Progenitor cell of endocrine pancreas (in vitro differentiated cells): ENCODE measurements around the gene ERBB2. TPM values are rescaled to one million over a fixed set of nuclear protein-coding genes. Genes with fewer than 3 reads are reported as not detected.

Experiments used
- DNase-seq: peaks from one replicate; pipeline ENCODE4 v3.0.0; 2021; ENCODE audit warnings: low spot score; ENCODE audit not compliant: unreplicated experiment
- H3K27ac Mint-ChIP-seq: 2 replicates; pipeline ENCODE4 v1.8.0; 2021; ENCODE audit warnings: mild to moderate bottlenecking, moderate library complexity, mixed read lengths
- H3K27me3 Mint-ChIP-seq: 2 replicates; pipeline ENCODE4 v1.8.0; 2021; ENCODE audit warnings: mixed read lengths
- H3K36me3 Mint-ChIP-seq: 2 replicates; pipeline ENCODE4 v1.8.0; 2022; ENCODE audit warnings: mixed read lengths; ENCODE audit not compliant: insufficient read depth
- H3K4me1 Mint-ChIP-seq: 2 replicates; pipeline ENCODE4 v1.8.0; 2021; ENCODE audit warnings: low read depth, mixed read lengths
- H3K4me3 Mint-ChIP-seq: 2 replicates; pipeline ENCODE4 v1.8.0; 2021; ENCODE audit warnings: low read depth, mild to moderate bottlenecking, moderate library complexity, mixed read lengths
- H3K9me3 Mint-ChIP-seq: 2 replicates; pipeline ENCODE4 v1.8.0; 2021; ENCODE audit warnings: low read depth, mixed read lengths
- CTCF ChIP-seq: fragments of 200-600 bp; sonication (generic); IDR thresholded peaks from one replicate; pipeline ENCODE4 v1.5.0; 2021; ENCODE audit warnings: antibody characterized with exemption, mild to moderate bottlenecking; ENCODE audit not compliant: unreplicated experiment
- total RNA-seq: library from RNA; stranded (reverse); gene quantifications from 2 replicates; pipeline ENCODE4 v1.2.1, GENCODE V29; 2021

The ERBB2 gene
- total RNA-seq, 1 donor from 2014 or later: 152 TPM

GRCh38 chr17:39663688-39664580, 35.9 kb upstream of the ERBB2 start:
- TF ChIP-seq CTCF: no peak
- H3K27me3 Mint-ChIP-seq: peaks cover 30% of the 10 kb centered on the region
- no peak for DNase-seq
- H3K36me3 Mint-ChIP-seq: peaks cover 1% of the 10 kb centered on the region
- H3K4me3 Mint-ChIP-seq: no peak overlapping the region
- H3K9me3 Mint-ChIP-seq: no peaks in the 10 kb centered on the region
- no peak overlapping the region for H3K27ac Mint-ChIP-seq
- peaks cover 9% of the 10 kb centered on the region for H3K4me1 Mint-ChIP-seq

GRCh38 chr17:39664581-39665561, 35.0 kb upstream of the ERBB2 start, which contains the start of gene TCAP:
Gene TCAP, plus strand, starts transcription at chr17:39665349. Its CDS starts 11 bp downstream, at chr17:39665360.
- no peaks in the 10 kb centered on the region for H3K9me3 Mint-ChIP-seq
- peaks cover 37% of the 10 kb centered on the region for H3K27me3 Mint-ChIP-seq
- TF ChIP-seq CTCF: no peak
- DNase-seq: no peak
- H3K4me3 Mint-ChIP-seq: no peak within 1 kb of the TSS
- no peak within 1 kb of the TSS for H3K27ac Mint-ChIP-seq
- H3K36me3 Mint-ChIP-seq: peaks cover 1% of the 10 kb centered on the region
- H3K4me1 Mint-ChIP-seq: peaks cover 9% of the 10 kb centered on the region

GRCh38 chr17:39665642-39666224, 34.1 kb upstream of the ERBB2 start:
- H3K4me1 Mint-ChIP-seq: peaks cover 9% of the 10 kb centered on the region
- TF ChIP-seq CTCF: no peak
- no peaks in the 10 kb centered on the region for H3K9me3 Mint-ChIP-seq
- no peak for DNase-seq
- H3K27ac Mint-ChIP-seq: no peak overlapping the region
- H3K4me3 Mint-ChIP-seq: no peak overlapping the region
- H3K36me3 Mint-ChIP-seq: peaks cover 1% of the 10 kb centered on the region
- H3K27me3 Mint-ChIP-seq: peaks cover 43% of the 10 kb centered on the region

GRCh38 chr17:39666231-39666600, 33.6 kb upstream of the ERBB2 start:
- peaks cover 9% of the 10 kb centered on the region for H3K4me1 Mint-ChIP-seq
- no peak for TF ChIP-seq CTCF
- no peak overlapping the region for H3K27ac Mint-ChIP-seq
- H3K4me3 Mint-ChIP-seq: no peak overlapping the region
- DNase-seq: no peak
- H3K9me3 Mint-ChIP-seq: no peaks in the 10 kb centered on the region
- no peaks in the 10 kb centered on the region for H3K36me3 Mint-ChIP-seq
- H3K27me3 Mint-ChIP-seq: peaks cover 46% of the 10 kb centered on the region
